H9 (cell line): Measurements from ENCODE around the gene STXBP6. TPM values are rescaled to one million over a fixed set of nuclear protein-coding genes. Genes with fewer than 3 reads are reported as not detected.

Source experiments
- DNase-seq: peaks from one replicate; pipeline ENCODE4 v3.0.0-alpha.2; 2017
- H2AFZ ChIP-seq: one replicate; pipeline ENCODE4 v1.6.1; 2013; ENCODE audit warnings: mild to moderate bottlenecking, low read length, control low read depth, moderate library complexity
- H2AK5ac ChIP-seq: 2 replicates; pipeline ENCODE4 v1.6.1; 2013; ENCODE audit warnings: low read length, control low read depth, mixed read lengths; ENCODE audit not compliant: insufficient read length
- H2BK120ac ChIP-seq: one replicate; pipeline ENCODE4 v1.6.1; 2013; ENCODE audit warnings: low read depth, mild to moderate bottlenecking, low read length, control low read depth, inconsistent platforms; ENCODE audit not compliant: poor library complexity, severe bottlenecking
- H2BK12ac ChIP-seq: 2 replicates; pipeline ENCODE4 v1.6.1; 2013; ENCODE audit warnings: low read length, control low read depth, mixed read lengths, low read depth; ENCODE audit not compliant: insufficient read length
- H2BK15ac ChIP-seq: 2 replicates; pipeline ENCODE4 v1.6.1; 2013; ENCODE audit warnings: low read depth, low read length, control low read depth
- H2BK20ac ChIP-seq: one replicate; pipeline ENCODE4 v1.6.1; 2013; ENCODE audit warnings: low read depth, mild to moderate bottlenecking, low read length, control low read depth, inconsistent platforms; ENCODE audit not compliant: poor library complexity, severe bottlenecking
- H2BK5ac ChIP-seq: 2 replicates; pipeline ENCODE4 v1.6.1; 2013; ENCODE audit warnings: low read length, control low read depth, mixed read lengths; ENCODE audit not compliant: insufficient read length
- H3K14ac ChIP-seq: 2 replicates; pipeline ENCODE4 v1.6.1; 2013; ENCODE audit warnings: low read length, control low read depth; ENCODE audit not compliant: insufficient read depth
- H3K18ac ChIP-seq: 2 replicates; pipeline ENCODE4 v1.6.1; 2013; ENCODE audit warnings: low read depth, mild to moderate bottlenecking, mixed read lengths, low read length, control low read depth; ENCODE audit not compliant: insufficient read length
- H3K23ac ChIP-seq: 2 replicates; pipeline ENCODE4 v1.6.1; 2013; ENCODE audit warnings: low read length, control low read depth, mixed read lengths, low read depth; ENCODE audit not compliant: insufficient read length
- H3K23me2 ChIP-seq: 2 replicates; pipeline ENCODE4 v1.6.1; 2013; ENCODE audit warnings: low read depth, mild to moderate bottlenecking, mixed read lengths, low read length, control low read depth; ENCODE audit not compliant: insufficient read length, poor library complexity, severe bottlenecking
- H3K27ac ChIP-seq: 2 replicates; pipeline ENCODE4 v1.5.1; 2013; ENCODE audit warnings: low read length, control low read depth, mixed read lengths, low read depth; ENCODE audit not compliant: insufficient read length
- H3K27me3 ChIP-seq: 2 replicates; pipeline ENCODE4 v1.6.1; 2013; ENCODE audit warnings: low read length, control low read depth, inconsistent platforms; ENCODE audit not compliant: insufficient read depth
- H3K4ac ChIP-seq: 2 replicates; pipeline ENCODE4 v1.6.1; 2013; ENCODE audit warnings: low read depth, mild to moderate bottlenecking, control low read depth, inconsistent platforms, low read length, moderate library complexity
- H3K4me1 ChIP-seq: 2 replicates; pipeline ENCODE4 v1.6.1; 2013; ENCODE audit warnings: low read length, control low read depth, inconsistent platforms; ENCODE audit not compliant: insufficient read depth
- H3K4me2 ChIP-seq: 2 replicates; pipeline ENCODE4 v1.6.1; 2013; ENCODE audit warnings: low read length, control low read depth, mixed read lengths; ENCODE audit not compliant: insufficient read length, insufficient read depth
- H3K56ac ChIP-seq: 2 replicates; pipeline ENCODE4 v1.6.1; 2013; ENCODE audit warnings: low read depth, mild to moderate bottlenecking, mixed read lengths, low read length, control low read depth; ENCODE audit not compliant: insufficient read length
- H3K79me1 ChIP-seq: 2 replicates; pipeline ENCODE4 v1.6.1; 2013; ENCODE audit warnings: low read depth, mild to moderate bottlenecking, moderate library complexity, low read length, control low read depth, inconsistent platforms; ENCODE audit not compliant: insufficient read depth, poor library complexity, severe bottlenecking
- H3K79me2 ChIP-seq: 2 replicates; pipeline ENCODE4 v1.6.1; 2013; ENCODE audit warnings: low read length, control low read depth, inconsistent platforms; ENCODE audit not compliant: insufficient read depth
- H3K9ac ChIP-seq: 2 replicates; pipeline ENCODE4 v1.6.1; 2013; ENCODE audit warnings: low read length, control low read depth, mixed read lengths; ENCODE audit not compliant: insufficient read length; ENCODE audit errors: extremely low read depth
- H3K9me3 ChIP-seq: one replicate; pipeline ENCODE4 v1.6.1; 2013; ENCODE audit warnings: low read depth, low read length, inconsistent platforms; ENCODE audit not compliant: control insufficient read depth
- H3T11ph ChIP-seq: one replicate; pipeline ENCODE4 v1.6.1; 2013; ENCODE audit warnings: mild to moderate bottlenecking, low read length, control low read depth, inconsistent platforms
- H4K20me1 ChIP-seq: one replicate; pipeline ENCODE4 v1.6.1; 2013; ENCODE audit not compliant: control insufficient read depth, insufficient read length, insufficient read depth
- H4K5ac ChIP-seq: 2 replicates; pipeline ENCODE4 v1.6.1; 2013; ENCODE audit warnings: low read depth, mild to moderate bottlenecking, mixed read lengths, low read length, control low read depth; ENCODE audit not compliant: insufficient read length
- H4K8ac ChIP-seq: replicated peaks from 2 replicates; pipeline ENCODE4 v1.6.1; 2013; ENCODE audit warnings: low read length, control low read depth, mixed read lengths, low read depth; ENCODE audit not compliant: insufficient read length
- H4K91ac ChIP-seq: 2 replicates; pipeline ENCODE4 v1.6.1; 2013; ENCODE audit warnings: low read depth, mild to moderate bottlenecking, moderate library complexity, mixed read lengths, low read length, control low read depth; ENCODE audit not compliant: insufficient read length
- H3K27ac Mint-ChIP-seq, 3 experiments: 2 replicates in 2 of 3; 3 replicates in 1 of 3; pipeline ENCODE4 v1.8.0; 2020 to 2021; ENCODE audit warnings: mixed read lengths in 3 of 3, mild to moderate bottlenecking in 1 of 3, moderate library complexity in 1 of 3
- H3K27me3 Mint-ChIP-seq: 2 replicates; pipeline ENCODE4 v1.8.0; 2021; ENCODE audit warnings: low read depth, mild to moderate bottlenecking, moderate library complexity, mixed read lengths
- H3K36me3 Mint-ChIP-seq, 3 experiments: 2 replicates in 2 of 3; 3 replicates in 1 of 3; pipeline ENCODE4 v1.8.0; 2020 to 2021; ENCODE audit warnings: low read depth in 3 of 3, mixed read lengths in 3 of 3; ENCODE audit not compliant: insufficient read depth in 1 of 3
- H3K4me1 Mint-ChIP-seq, 2 experiments: 2 replicates each; pipeline ENCODE4 v1.8.0; 2020; ENCODE audit warnings: mixed read lengths in 2 of 2
- H3K4me3 Mint-ChIP-seq, 2 experiments: 2 replicates in 1 of 2; 3 replicates in 1 of 2; pipeline ENCODE4 v1.8.0; 2020 to 2021; ENCODE audit warnings: mild to moderate bottlenecking in 2 of 2, mixed read lengths in 2 of 2, moderate library complexity in 1 of 2
- H3K9me3 Mint-ChIP-seq, 2 experiments: 2 replicates in 1 of 2; 3 replicates in 1 of 2; pipeline ENCODE4 v1.8.0; 2020; ENCODE audit warnings: mild to moderate bottlenecking in 2 of 2, mixed read lengths in 2 of 2, moderate library complexity in 1 of 2
- WGBS: extraction: QIAGEN DNeasy Blood & Tissue Kit; methylation state at CpG from one replicate; pipeline ENCODE4 v1.1.7; 2013; ENCODE audit warnings: missing lambda C conversion rate, low lambda C conversion rate, mixed read lengths; ENCODE audit not compliant: insufficient read length; ENCODE audit errors: extremely low coverage; 5-methylcytosine and 5-hydroxymethylcytosine counted together
- total RNA-seq: library from RNA; stranded (reverse); gene quantifications from 2 replicates; pipeline ENCODE4 v1.2.1, GENCODE V29; 2021
- TF ChIP-seq, protein P1 (sequence below): fragments of 200-600 bp; sonication (generic); conservative IDR thresholded peaks from 3 replicates; pipeline ENCODE4 v1.8.0; 2021; ENCODE audit warnings: antibody characterized with exemption, mild to moderate bottlenecking

STXBP6 gene
- total RNA-seq, 1 experiment from 2014 or later: 3.6 TPM

DNA sequence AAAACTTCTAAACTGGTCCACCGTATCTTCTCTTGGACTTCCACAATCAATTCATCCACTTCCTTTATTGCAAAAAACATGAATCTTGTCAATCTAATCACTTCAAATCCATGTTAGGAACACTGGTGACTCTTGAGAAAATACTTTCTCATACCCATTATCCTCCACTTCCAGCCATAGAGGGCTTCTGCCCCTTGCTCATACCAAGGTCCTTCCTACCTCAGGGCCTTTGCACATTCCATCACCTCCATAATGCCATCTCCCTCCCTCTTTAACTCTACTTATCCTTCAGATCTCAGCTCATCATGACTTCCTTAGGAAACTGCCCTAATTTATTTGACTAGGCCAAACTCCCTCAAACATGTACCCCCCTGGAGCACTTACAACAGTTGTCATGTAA lies 16.6 kb downstream of the STXBP6 start:
- H3K79me2 ChIP-seq: no peaks in the 10 kb centered on the region
- H2BK120ac ChIP-seq: no peak overlapping the region
- H3K4me3 Mint-ChIP-seq: no peak overlapping the region
- no peaks in the 10 kb centered on the region for H3K9me3 Mint-ChIP-seq
- no peak overlapping the region for H3K27ac ChIP-seq
- H4K8ac ChIP-seq: no peak overlapping the region
- H4K5ac ChIP-seq: no peak overlapping the region
- no peak overlapping the region for H2BK15ac ChIP-seq
- H2AFZ ChIP-seq: no peak overlapping the region
- H3K4me1 Mint-ChIP-seq: no peaks in the 10 kb centered on the region
- H2BK20ac ChIP-seq: no peak overlapping the region
- TF ChIP-seq, protein P1, sequence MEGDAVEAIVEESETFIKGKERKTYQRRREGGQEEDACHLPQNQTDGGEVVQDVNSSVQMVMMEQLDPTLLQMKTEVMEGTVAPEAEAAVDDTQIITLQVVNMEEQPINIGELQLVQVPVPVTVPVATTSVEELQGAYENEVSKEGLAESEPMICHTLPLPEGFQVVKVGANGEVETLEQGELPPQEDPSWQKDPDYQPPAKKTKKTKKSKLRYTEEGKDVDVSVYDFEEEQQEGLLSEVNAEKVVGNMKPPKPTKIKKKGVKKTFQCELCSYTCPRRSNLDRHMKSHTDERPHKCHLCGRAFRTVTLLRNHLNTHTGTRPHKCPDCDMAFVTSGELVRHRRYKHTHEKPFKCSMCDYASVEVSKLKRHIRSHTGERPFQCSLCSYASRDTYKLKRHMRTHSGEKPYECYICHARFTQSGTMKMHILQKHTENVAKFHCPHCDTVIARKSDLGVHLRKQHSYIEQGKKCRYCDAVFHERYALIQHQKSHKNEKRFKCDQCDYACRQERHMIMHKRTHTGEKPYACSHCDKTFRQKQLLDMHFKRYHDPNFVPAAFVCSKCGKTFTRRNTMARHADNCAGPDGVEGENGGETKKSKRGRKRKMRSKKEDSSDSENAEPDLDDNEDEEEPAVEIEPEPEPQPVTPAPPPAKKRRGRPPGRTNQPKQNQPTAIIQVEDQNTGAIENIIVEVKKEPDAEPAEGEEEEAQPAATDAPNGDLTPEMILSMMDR: no peak
- H4K91ac ChIP-seq: no peak overlapping the region
- H2BK5ac ChIP-seq: no peak overlapping the region
- no CpG with 5 or more reads among the region's 1 CpG for WGBS
- H3K27me3 ChIP-seq: no peaks in the 10 kb centered on the region
- no peak overlapping the region for H3K4ac ChIP-seq
- H3K56ac ChIP-seq: no peak overlapping the region
- H3K4me2 ChIP-seq: no peak overlapping the region
- no peak overlapping the region for H3T11ph ChIP-seq
- H3K14ac ChIP-seq: no peak overlapping the region
- H2BK12ac ChIP-seq: no peak overlapping the region
- H3K79me1 ChIP-seq: no peaks in the 10 kb centered on the region
- no peak overlapping the region for H3K23ac ChIP-seq
- no peaks in the 10 kb centered on the region; a peak in 1 of 7 replicates for H3K36me3 Mint-ChIP-seq
- no peaks in the 10 kb centered on the region for H3K4me1 ChIP-seq
- H3K9me3 ChIP-seq: no peaks in the 10 kb centered on the region
- H3K27me3 Mint-ChIP-seq: no peaks in the 10 kb centered on the region
- H3K9ac ChIP-seq: no peak overlapping the region
- DNase-seq: no peak
- H4K20me1 ChIP-seq: no peaks in the 10 kb centered on the region
- no peak overlapping the region for H3K18ac ChIP-seq
- H3K23me2 ChIP-seq: no peaks in the 10 kb centered on the region
- no peak overlapping the region for H3K27ac Mint-ChIP-seq
- H2AK5ac ChIP-seq: no peak overlapping the region
